Right cardiac atrium (tissue), 5 donors: ENCODE results near the gene ANKRD62. TPM values are rescaled to one million over a fixed set of nuclear protein-coding genes. Genes with fewer than 3 reads are reported as not detected.
A peak's percentile ranks its signal among the peaks of the same experiment; 100 is the strongest.

Experiments used
- ATAC-seq, 2 donors: fragments of 200-7000 bp; cut with Tn5 transposase; one replicate each; pipeline versions ENCODE4 v1.8.0 to v1.9.1; 2020; ENCODE audit warnings: moderate library complexity in 2 of 2, mild to moderate bottlenecking in 1 of 2
- DNase-seq, 3 donors: peaks; one replicate each; pipeline ENCODE4 v3.0.0-alpha.2; 2020
- H3K27ac ChIP-seq: one replicate; pipeline ENCODE4 v1.5.1; 2013; ENCODE audit warnings: mild to moderate bottlenecking, low read length, control low read depth, moderate library complexity
- H3K27me3 ChIP-seq: one replicate; pipeline ENCODE4 v1.6.1; 2013; ENCODE audit not compliant: control insufficient read depth, insufficient read depth
- H3K4me1 ChIP-seq: one replicate; pipeline ENCODE4 v1.6.1; 2013; ENCODE audit warnings: low read length; ENCODE audit not compliant: control insufficient read depth, insufficient read depth
- H3K4me3 ChIP-seq: one replicate; pipeline ENCODE4 v1.5.1; 2013; ENCODE audit warnings: low read length, control low read depth
- H3K9me3 ChIP-seq: one replicate; pipeline ENCODE4 v1.6.1; 2013; ENCODE audit warnings: low read length; ENCODE audit not compliant: control insufficient read depth
- WGBS: extraction: QIAGEN DNeasy Blood & Tissue Kit; methylation state at CpG from one replicate; pipeline ENCODE4 v1.1.7; 2013; 5-methylcytosine and 5-hydroxymethylcytosine counted together
- intact Hi-C, 4 donors: fragments of 100-400 bp; cut with DNase I; formaldehyde crosslinking; loops; one replicate each; pipeline versions ENCODE4 v1.11.0 to v1.14.0; 2022 to 2023
- long read RNA-seq, 4 donors: library from polyadenylated mRNA; unstranded; transcript quantifications; one replicate each; pipeline ENCODE4 v2.0.0, GENCODE V29; 2020 to 2021
- polyA plus RNA-seq: library from polyadenylated mRNA; stranded (reverse); fragments of 200-250 nt; gene quantifications from one replicate; pipeline ENCODE4 v1.2.3, GENCODE V29; 2013
- total RNA-seq, 4 donors: library from RNA; stranded (reverse); fragmentation: NEBNext Ultra II Directional; extraction: Animal tissue kit (Norgen Biotek cat#: 25700); gene quantifications; one replicate each; pipeline ENCODE4 v1.2.1, GENCODE V29; 2021
- donor health status: healthy with polysubstance abuse.
- donor health status: DM: no; HTN: yes; CAD: no.
- donor health status: DM: no; HTN: no; CAD: no.
- donor health status: DM: no; HTN: yes; CAD: no; lungs with severe emphysema.
- donor health status: DM: yes; HTN: yes; CAD: no.

Gene ANKRD62
- total RNA-seq (not detected), polyA plus RNA-seq (not detected)
- long read RNA-seq, donor 1: 0 reads
- long read RNA-seq, donor 2: 0 reads
- long read RNA-seq, donor 3: 0 reads
- long read RNA-seq, donor 4: 0 reads

DNA sequence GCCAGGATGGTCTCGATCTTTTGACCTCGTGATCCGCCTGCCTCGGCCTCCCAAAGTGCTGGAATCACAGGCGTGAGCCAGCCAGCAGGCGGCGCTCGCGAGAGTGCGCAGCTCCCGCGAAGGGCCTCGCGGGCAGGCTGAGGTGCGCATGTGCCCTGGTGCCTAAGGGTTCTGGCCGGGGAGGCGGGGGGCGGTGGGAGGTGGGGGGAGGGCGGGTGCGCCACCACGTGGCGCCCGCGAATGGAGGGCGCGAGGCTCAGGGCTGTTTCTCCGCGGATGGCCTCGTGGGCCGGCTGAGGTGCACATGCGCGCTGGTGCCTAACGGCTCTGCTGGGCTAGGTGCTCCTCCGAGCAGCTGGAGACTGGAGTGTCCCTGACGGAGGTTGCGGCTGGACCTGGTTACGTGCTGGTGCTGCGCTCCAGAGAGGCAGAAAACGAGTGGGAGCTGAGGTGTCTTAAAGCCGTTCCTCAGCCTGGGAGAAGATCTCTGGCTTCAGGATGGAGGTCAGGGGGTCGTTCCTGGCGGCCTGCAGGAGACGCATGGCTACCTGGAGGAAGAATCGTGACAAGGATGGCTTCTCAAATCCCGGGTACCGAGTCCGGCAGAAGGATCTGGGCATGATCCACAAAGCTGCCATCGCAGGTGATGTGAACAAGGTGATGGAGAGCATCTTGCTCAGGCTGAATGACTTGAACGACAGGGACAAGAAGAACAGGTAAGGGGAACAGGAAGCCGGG lies at the start of gene ANKRD62:
Gene ANKRD62, plus strand, starts transcription at position 324 of the 738 bp plus-strand sequence. Its CDS starts 175 bp downstream, at position 499.
- no peak within 1 kb of the TSS for H3K27ac ChIP-seq
- H3K4me3 ChIP-seq: no peak within 1 kb of the TSS
- intact Hi-C loops: loop anchor here in 3 of 4 donors (5.0 to 10.0 kb wide), 3 partner anchors 141 to 151 kb away; no protein-coding TSS in a partner anchor
- ATAC-seq (no peak), DNase-seq (peak in 2 of 3 donors; percentile 43 to 55)
- no peaks in the 10 kb centered on the region for H3K4me1 ChIP-seq
- no peaks in the 10 kb centered on the region for H3K9me3 ChIP-seq
- 93% methylated on average over 50 of the region's 50 CpGs for WGBS
- no peaks in the 10 kb centered on the region for H3K27me3 ChIP-seq

DNA sequence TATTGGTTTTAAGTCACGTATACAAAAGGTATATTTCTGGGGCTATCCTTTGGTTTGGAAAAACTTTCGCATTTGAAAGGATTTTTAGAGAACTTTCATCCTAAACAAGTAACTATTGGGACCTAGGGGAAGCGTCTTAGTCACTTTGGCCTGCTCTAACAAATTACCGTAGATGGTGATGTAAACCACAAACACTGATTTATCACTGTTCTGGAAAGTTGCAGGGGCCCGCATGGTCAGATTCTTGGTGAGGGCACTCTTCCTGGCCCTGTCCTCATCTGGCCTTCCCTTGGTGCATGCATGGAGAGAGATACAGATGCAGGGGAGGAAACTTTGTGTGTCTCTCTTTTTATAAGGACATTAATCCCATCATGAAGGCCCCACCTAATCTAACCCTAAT lies 49.1 kb upstream of the ANKRD62 start:
- Histone ChIP-seq H3K27me3 (no peaks in the 10 kb centered on the region), H3K27ac (no peak overlapping the region), H3K9me3 (no peaks in the 10 kb centered on the region), H3K4me1 (no peaks in the 10 kb centered on the region), H3K4me3 (no peak overlapping the region)
- no peak for DNase-seq
- WGBS: 92% methylated on average over 5 of the region's 5 CpGs
- intact Hi-C loops: no loop called here
- no peak for ATAC-seq

DNA sequence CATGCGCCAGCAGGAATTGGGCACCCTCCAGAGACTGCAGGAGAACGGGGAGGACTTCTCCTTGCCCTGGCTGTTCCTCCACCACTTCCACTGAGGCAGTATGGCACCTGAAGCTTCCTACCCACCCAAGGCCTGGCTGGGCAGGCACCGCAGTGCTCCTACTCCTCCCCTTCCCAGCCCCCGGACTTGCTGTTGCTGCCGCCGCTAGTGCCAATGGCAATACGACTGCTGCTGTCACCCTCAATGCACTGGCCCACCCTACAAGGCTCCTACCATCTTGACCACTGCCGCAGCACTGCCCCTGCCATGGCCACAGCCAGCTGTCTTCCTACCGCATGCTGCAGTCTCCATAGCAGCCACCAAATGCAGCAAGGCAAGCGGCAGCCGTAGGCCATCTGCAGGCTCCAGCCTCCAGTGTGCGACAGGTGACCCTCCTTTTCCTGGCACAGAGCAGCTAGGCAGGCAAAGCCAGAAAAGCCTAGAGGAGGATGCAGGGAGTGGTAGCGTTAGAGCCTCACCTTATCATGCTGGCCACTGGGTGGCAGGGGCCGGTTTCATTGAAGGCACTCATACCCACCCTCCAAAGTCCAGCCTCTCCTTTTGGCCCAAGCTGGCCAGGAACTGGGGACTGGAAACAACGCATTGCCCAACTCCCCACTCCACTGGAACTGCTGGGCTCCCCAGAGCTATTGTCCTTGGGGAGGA lies 47.4 kb upstream of the ANKRD62 start:
- intact Hi-C loops: no loop called here
- no peaks in the 10 kb centered on the region for H3K4me1 ChIP-seq

DNA sequence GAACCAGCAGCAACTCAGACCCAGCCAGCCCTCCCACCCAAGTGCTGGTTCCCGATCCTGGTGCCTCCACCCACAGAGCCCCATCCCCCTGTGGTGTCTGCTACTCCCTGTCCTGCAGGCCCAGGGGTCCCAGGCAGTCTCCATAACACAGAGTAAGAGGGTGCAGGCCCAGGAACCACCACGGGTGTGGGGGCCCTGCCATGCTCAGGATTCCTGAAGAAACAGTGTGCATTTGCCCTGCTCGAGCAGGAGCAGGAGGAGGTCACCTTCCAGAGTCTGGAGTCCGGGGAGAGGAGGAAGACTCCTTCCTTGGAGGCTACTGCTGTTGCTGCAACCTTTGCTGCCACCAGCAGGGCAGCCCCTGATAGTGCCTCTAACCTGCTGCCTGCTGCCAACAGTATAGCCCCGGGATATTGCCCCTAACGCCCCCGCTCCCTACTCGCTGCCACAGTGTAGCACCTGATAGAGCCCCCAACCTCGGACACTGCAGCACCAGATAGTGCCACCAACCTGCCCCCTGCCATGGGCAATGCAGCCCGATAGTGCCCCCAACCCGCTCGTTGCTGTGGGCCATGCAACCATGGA lies 46.8 kb upstream of the ANKRD62 start:
- ATAC-seq (no peak), DNase-seq (no peak)
- 84% methylated on average over 12 of the region's 12 CpGs for whole genome bisulfite sequencing
- H3K4me1 ChIP-seq: no peaks in the 10 kb centered on the region
- H3K27me3 ChIP-seq: no peaks in the 10 kb centered on the region
- H3K9me3 ChIP-seq: no peaks in the 10 kb centered on the region
- H3K4me3 ChIP-seq: no peak overlapping the region
- intact Hi-C loops: no loop called here
- H3K27ac ChIP-seq: no peak overlapping the region

More for the DNA sequence above, 47.4 kb upstream of the ANKRD62 start:
- no peaks in the 10 kb centered on the region for H3K9me3 ChIP-seq
- no peaks in the 10 kb centered on the region for H3K27me3 ChIP-seq
- 93% methylated on average over 15 of the region's 15 CpGs for WGBS
- H3K4me3 ChIP-seq: no peak overlapping the region
- DNase-seq (no peak), ATAC-seq (no peak)
- H3K27ac ChIP-seq: no peak overlapping the region

DNA sequence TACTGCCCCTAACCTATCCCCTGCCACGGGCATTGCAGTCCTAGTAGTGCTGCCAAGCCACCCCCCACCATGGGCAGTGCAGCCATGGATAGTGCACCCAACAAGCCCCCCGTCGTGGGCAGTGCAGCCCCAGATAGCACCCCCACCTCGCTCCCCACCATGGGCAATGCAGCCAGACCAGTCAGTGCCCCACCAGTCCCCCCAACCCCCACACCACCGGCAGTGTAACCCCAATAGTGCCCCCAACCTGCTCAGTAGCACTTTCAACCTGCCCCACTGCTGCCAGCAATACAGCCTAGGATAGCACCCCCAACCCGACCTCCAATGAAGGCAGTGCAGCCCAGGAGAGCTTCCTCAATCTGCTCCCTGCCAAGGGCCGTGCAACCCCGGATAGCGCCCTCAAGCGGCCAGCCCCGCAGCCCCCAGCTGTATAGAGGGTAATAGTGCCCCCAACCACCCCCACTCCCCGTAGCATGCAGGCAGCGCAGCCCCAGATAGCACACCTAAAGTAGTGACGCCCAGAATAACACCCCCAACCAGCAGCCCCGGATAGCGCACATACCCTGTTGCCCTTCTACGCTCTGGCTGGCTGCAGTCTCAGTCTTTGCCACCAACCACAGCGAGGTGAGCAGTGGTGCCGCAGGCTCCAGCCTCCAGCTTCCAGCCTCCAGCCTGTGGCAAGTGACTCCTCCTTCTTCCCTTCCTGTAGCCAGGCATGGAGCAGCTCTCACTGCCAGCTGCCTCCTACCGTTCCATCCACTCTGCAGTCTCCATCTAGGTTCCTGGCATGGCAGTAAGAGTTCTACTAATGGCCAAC lies 45.4 kb upstream of the ANKRD62 start:
- intact Hi-C loops: no loop called here
- Histone ChIP-seq H3K9me3 (no peaks in the 10 kb centered on the region), H3K4me3 (no peak overlapping the region), H3K27me3 (no peaks in the 10 kb centered on the region), H3K4me1 (no peaks in the 10 kb centered on the region), H3K27ac (no peak overlapping the region)
- DNase-seq (no peak), ATAC-seq (peak; percentile 26 to 34)
- 91% methylated on average over 20 of the region's 20 CpGs for WGBS

DNA sequence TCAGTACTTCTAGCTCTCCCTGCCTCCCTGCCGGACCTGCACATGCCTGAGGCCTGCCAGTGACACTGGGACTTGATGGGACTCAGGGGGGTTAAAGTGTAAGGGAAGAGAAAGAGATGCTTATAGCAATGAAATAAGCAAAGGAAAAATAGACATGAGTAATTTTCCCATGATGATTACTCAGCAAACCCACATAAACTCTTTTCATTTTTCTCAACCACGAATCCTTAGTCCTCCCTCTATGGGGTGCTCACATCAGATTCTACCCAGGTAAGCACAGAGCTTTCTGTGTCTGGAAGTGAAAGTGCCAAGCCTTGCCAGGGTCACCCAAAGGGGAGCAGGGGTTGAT lies 44.8 kb upstream of the ANKRD62 start:
- no peak for DNase-seq
- H3K4me1 ChIP-seq: no peaks in the 10 kb centered on the region
- WGBS: 69% methylated on average over 2 of the region's 2 CpGs
- no peaks in the 10 kb centered on the region for H3K27me3 ChIP-seq
- intact Hi-C loops: no loop called here
- H3K9me3 ChIP-seq: no peaks in the 10 kb centered on the region
- no peak overlapping the region for H3K27ac ChIP-seq
- H3K4me3 ChIP-seq: no peak overlapping the region
- no peak for ATAC-seq

DNA sequence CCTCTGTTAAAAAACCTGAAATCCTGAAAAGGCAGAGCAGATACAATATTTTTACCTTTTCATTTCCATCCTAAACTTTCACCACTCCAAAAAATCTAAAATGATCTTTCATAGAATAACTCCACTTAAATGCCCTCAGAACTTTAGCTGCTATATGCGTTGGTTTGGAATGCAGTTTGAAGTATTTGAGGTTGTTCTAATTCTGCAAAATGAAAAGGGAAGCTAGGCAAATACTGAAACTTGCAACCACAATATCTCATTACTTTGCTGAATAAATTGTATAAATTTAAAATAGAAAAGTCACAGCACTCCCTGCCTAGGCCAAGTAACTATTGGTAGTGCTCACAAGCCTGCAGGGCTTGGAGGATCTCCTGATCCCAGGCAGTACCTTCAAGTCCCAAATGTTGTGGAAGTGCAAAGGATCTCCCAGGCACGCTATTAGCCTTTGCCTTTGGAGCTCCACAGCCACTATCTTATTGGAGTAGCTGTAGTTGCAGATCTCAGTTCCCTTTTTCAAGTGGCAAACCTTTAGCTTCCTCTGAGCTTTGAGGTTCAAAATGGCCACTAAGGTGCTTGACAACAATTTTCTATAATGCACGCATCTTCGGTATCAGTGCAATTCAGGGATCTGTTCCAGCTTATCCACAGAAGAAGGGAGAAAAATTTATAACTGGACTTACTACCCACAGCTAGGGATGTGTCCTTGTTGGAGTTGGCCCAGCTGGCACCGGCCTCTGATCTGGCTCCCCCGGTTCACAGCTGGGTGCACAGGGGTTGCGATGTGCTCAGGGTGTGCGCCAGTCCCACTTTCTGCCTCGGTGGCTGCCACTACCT lies 43.4 kb upstream of the ANKRD62 start:
- H3K27ac ChIP-seq: no peak overlapping the region
- 70% methylated on average over 9 of the region's 9 CpGs for WGBS
- H3K4me1 ChIP-seq: no peaks in the 10 kb centered on the region
- no peaks in the 10 kb centered on the region for H3K9me3 ChIP-seq
- no peak overlapping the region for H3K4me3 ChIP-seq
- ATAC-seq: no peak
- no peak for DNase-seq
- intact Hi-C loops: no loop called here
- no peaks in the 10 kb centered on the region for H3K27me3 ChIP-seq

DNA sequence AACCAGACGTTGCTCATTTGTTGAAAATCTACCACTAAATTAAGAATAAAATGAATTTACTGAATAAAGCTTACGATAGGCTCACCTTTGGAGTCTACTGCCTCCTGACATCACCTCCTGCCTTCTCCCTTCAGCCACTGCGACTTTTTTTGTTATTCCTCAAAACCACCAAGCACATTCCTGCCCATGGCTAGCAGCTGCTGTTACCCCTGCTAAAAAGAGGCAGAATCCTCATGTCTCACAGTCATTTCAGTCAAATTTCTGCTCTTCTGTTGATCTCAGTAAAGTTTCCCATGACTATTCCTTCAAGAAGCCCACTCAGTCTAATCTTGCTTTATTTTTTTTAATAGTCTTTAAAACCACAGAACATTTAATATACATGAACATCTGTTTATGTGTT lies 40.8 kb upstream of the ANKRD62 start:
- WGBS: 77% methylated on average over 3 of the region's 3 CpGs

DNA sequence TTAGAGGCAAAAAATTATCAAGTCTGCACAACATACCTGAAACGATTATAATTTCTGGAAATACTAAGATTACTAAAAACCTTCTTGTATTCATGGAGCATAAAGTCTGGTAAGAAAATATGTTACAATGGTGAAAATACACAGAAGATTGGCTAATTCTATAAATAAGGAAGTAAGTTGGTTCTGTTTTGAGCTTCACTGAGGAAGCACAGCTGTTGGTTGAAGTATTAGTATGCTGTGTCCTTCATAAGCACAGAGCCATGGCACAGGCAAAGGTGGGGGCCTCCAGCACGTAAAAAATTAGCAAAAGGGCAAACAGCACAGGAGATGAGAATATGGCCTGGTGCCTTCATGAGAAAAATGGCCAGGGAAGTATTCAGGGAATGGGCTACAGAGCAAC lies 40.4 kb upstream of the ANKRD62 start:
- DNase-seq: no peak
- Histone ChIP-seq H3K27me3 (no peaks in the 10 kb centered on the region), H3K4me1 (no peaks in the 10 kb centered on the region), H3K9me3 (no peaks in the 10 kb centered on the region), H3K4me3 (no peak overlapping the region), H3K27ac (no peak overlapping the region)
- intact Hi-C loops: no loop called here
- 41% methylated on average over 2 of the region's 2 CpGs for WGBS
- ATAC-seq: no peak

More for the DNA sequence above, 40.8 kb upstream of the ANKRD62 start:
- intact Hi-C loops: no loop called here
- Histone ChIP-seq H3K4me1 (no peaks in the 10 kb centered on the region), H3K27ac (no peak overlapping the region), H3K4me3 (no peak overlapping the region), H3K9me3 (no peaks in the 10 kb centered on the region), H3K27me3 (no peaks in the 10 kb centered on the region)
- DNase-seq: no peak
- no peak for ATAC-seq
